HEK293T (cell line): ENCODE data around the gene TMUB1.

Experiments
- BHLHE40 ChIP-seq: fragments of 450-650 bp; IDR thresholded peaks from 2 replicates; pipeline ENCODE4 v1.6.1; 2016; ENCODE audit warnings: mild to moderate bottlenecking, moderate library complexity, borderline replicate concordance
- ELF4 ChIP-seq: fragments of 450-650 bp; IDR thresholded peaks from 2 replicates; pipeline ENCODE4 v1.6.1; 2017; ENCODE audit warnings: antibody characterized with exemption
- L3MBTL2 ChIP-seq: fragments of 450-650 bp; conservative IDR thresholded peaks from 2 replicates; pipeline ENCODE4 v1.6.1; 2016; ENCODE audit warnings: mild to moderate bottlenecking
- SUZ12 ChIP-seq: fragments of 450-650 bp; IDR thresholded peaks from 2 replicates; pipeline ENCODE4 v1.6.1; 2016; ENCODE audit warnings: mild to moderate bottlenecking
- ZNF384 ChIP-seq: fragments of 450-650 bp; IDR thresholded peaks from 2 replicates; pipeline ENCODE4 v1.6.1; 2016

GRCh38 chr7:151093748-151094147 is 10.5 kb upstream of the TMUB1 start:
- no peak for TF ChIP-seq SUZ12
- TF ChIP-seq ZNF384, result no peak
- no peak for TF ChIP-seq ELF4
- TF ChIP-seq BHLHE40, result no peak
- no peak for TF ChIP-seq L3MBTL2
